ENCODE measurements around the gene CDC42SE1. TPM values are rescaled to one million over a fixed set of nuclear protein-coding genes. Genes with fewer than 3 reads are reported as not detected.

CDC42SE1 gene
- total RNA-seq, 1 experiment from 2014 or later: 76.3 TPM

- no peak for TF ChIP-seq NR3C1 (CRISPR knock-in tag; conservative IDR thresholded peaks at IDR 0.05; ENCODE audit: low read depth)
- no peak for TF ChIP-seq NFE2L1 (CRISPR knock-in tag; IDR thresholded peaks at IDR 0.05)
Observed at GRCh38 chr1:151056149-151056548, 3.3 kb downstream of the CDC42SE1 start (continued).

GRCh38 chr1:151055581-151055980, 3.8 kb downstream of the CDC42SE1 start:
- H3K27me3 Mint-ChIP-seq (ENCODE audit: low read depth): no peaks in the 10 kb centered on the region
- H3K4me3 Mint-ChIP-seq: no peak overlapping the region
- H3K27ac Mint-ChIP-seq: no peak overlapping the region
- H3K36me3 Mint-ChIP-seq: peaks cover 52% of the 10 kb centered on the region
- ATAC-seq (no peak), DNase-seq (ENCODE audit: low spot score) (no peak)
- ChIA-PET POLR2A (no interaction called here), CTCF (no interaction called here)
- peaks cover 24% of the 10 kb centered on the region for H3K4me1 Mint-ChIP-seq
- H3K9me3 Mint-ChIP-seq: no peaks in the 10 kb centered on the region
- TF ChIP-seq ETV6 (CRISPR knock-in tag; IDR thresholded peaks at IDR 0.05) (no peak), CTCF (IDR thresholded peaks at IDR 0.05) (no peak), MYBL2 (CRISPR knock-in tag; IDR thresholded peaks at IDR 0.05) (no peak), TCF7 (CRISPR knock-in tag; IDR thresholded peaks at IDR 0.05; ENCODE audit: low read depth) (no peak), CREM (CRISPR knock-in tag; IDR thresholded peaks at IDR 0.05) (no peak), ATF6 (CRISPR knock-in tag; IDR thresholded peaks at IDR 0.05) (no peak), USF2 (CRISPR knock-in tag; IDR thresholded peaks at IDR 0.05) (no peak), RELA (CRISPR knock-in tag; IDR thresholded peaks at IDR 0.05; ENCODE audit: borderline replicate concordance) (no peak), CBFB (CRISPR knock-in tag; IDR thresholded peaks at IDR 0.05; ENCODE audit: low read depth) (no peak), ZBTB43 (CRISPR knock-in tag; IDR thresholded peaks at IDR 0.05) (no peak), PRRX2 (CRISPR knock-in tag; IDR thresholded peaks at IDR 0.05) (no peak), ZNF263 (CRISPR knock-in tag; IDR thresholded peaks at IDR 0.05; ENCODE audit: low read depth) (no peak), SMAD3 (CRISPR knock-in tag; IDR thresholded peaks at IDR 0.05; ENCODE audit: borderline replicate concordance) (no peak), TEAD4 (CRISPR knock-in tag; IDR thresholded peaks at IDR 0.05) (no peak), ZNF232 (CRISPR knock-in tag; IDR thresholded peaks at IDR 0.05) (no peak)

GRCh38 chr1:151054971-151055547, 4.4 kb downstream of the CDC42SE1 start:
- Mint-ChIP-seq H3K9me3 (no peaks in the 10 kb centered on the region), H3K4me3 (no peak overlapping the region), H3K36me3 (peaks cover 52% of the 10 kb centered on the region), H3K27me3 (ENCODE audit: low read depth) (no peaks in the 10 kb centered on the region), H3K27ac (no peak overlapping the region), H3K4me1 (peaks cover 24% of the 10 kb centered on the region)
- ChIA-PET CTCF (interaction anchor here (1.0 kb wide), 1 partner anchor 16 kb away, joined by 5 read pairs; the partner anchor contains the start of gene GABPB2), POLR2A (no interaction called here)
- DNase-seq (ENCODE audit: low spot score): no peak
- no peak for ATAC-seq
- no peak for TF ChIP-seq FOXJ3 (CRISPR knock-in tag; IDR thresholded peaks at IDR 0.05; ENCODE audit: borderline replicate concordance)
- TF ChIP-seq FOXP4 (CRISPR knock-in tag; IDR thresholded peaks at IDR 0.05): no peak
- no peak for TF ChIP-seq PREB (CRISPR knock-in tag; IDR thresholded peaks at IDR 0.05; ENCODE audit: borderline replicate concordance)
- no peak for TF ChIP-seq ZNF532 (CRISPR knock-in tag; IDR thresholded peaks at IDR 0.05; ENCODE audit: borderline replicate concordance)

Data from WTC11 (cell line).